ENCODE results near the gene CCDC110. TPM values are rescaled to one million over a fixed set of nuclear protein-coding genes. Genes with fewer than 3 reads are reported as not detected.

Gene CCDC110
- total RNA-seq, 1 experiment from 2014 or later, result 2.1 TPM

DNA sequence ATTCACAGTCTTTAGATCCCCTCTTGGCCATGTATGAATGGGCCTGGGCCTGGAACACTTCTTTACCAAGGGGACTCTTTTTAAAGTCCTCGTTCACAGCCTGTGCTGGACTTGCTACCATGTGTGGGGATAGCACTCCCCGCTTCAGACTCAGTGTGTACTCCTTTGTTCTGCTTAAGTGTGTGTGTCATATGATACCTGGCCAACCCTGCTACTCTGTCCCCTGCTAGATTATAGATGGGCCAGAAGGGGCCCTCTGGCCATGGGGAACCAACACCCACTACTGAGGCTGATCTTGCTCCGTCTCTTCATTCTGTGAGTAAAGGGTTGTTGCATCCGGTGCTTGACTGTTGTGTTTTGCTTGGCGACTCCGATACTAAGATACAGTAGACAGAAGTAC lies 8.0 kb downstream of the CCDC110 start (continued):
- TF ChIP-seq, protein P1, sequence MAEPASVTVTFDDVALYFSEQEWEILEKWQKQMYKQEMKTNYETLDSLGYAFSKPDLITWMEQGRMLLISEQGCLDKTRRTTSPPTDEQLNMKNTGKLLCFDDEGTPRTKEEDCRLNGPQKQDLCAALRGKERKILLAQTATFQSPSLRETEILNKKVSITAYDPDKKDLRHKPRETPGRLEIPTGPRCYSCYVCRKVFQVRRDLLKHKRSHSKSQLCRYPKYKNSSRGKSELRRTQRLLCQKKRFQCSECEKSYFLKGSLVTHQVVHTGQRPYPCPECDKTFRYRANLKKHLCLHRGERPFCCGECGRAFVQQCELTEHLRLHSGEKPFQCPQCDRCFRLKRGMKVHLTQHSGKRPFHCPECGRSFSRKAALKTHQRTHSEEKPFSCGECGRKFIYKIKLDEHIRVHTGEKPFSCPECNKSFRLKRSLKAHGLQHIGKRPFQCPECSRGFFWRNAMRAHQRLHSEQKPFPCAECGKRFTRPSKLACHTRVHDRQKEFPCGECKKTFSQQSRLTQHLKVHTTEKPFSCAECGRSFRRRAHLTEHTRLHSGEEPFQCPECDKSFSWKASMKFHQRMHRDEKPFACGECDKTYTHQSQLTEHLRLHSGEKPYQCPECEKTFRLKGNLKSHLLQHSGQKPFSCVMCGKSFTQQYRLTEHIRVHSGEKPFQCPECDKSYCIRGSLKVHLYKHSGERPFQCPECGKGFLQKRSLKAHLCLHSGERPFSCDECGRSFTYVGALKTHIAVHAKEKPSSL (CRISPR knock-in tag; conservative IDR thresholded peaks at IDR 0.05), result no peak
- TF ChIP-seq RORB (CRISPR knock-in tag; IDR thresholded peaks at IDR 0.05), result no peak

DNA sequence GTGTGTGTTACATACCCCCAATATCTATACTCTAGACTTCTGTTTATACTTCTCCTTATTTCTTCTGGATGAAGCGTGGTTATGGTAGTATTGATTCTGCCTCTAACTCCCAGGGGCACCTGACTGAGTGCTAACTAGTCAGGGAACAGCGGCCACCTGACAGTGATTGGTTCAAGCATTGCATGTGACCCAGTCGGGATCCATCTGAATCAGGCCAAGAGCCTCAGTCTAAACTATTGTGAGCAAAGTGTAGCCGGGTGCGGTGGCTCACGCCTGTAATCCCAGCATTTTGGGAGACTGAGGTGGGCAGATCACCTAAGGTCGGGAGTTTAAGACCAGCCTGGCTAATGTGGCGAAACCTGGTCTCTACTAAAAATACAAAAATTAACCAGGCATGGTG lies 10.0 kb downstream of the CCDC110 start:
- CTCF ChIA-PET, result no interaction called here
- no peaks in the 10 kb centered on the region for H3K9me3 Mint-ChIP-seq
- ATAC-seq (peak; percentile 38), DNase-seq (ENCODE audit: low spot score) (no peak)
- peaks cover 5% of the 10 kb centered on the region; the same call in 1 of the 2 replicates for H3K27me3 Mint-ChIP-seq (ENCODE audit: low read depth)
- TF ChIP-seq OVOL2 (CRISPR knock-in tag; IDR thresholded peaks at IDR 0.05; ENCODE audit: borderline replicate concordance) (no peak), NFYB (CRISPR knock-in tag; conservative IDR thresholded peaks at IDR 0.05; ENCODE audit: low read depth) (peak; percentile 67)
- TF ChIP-seq, protein P2, sequence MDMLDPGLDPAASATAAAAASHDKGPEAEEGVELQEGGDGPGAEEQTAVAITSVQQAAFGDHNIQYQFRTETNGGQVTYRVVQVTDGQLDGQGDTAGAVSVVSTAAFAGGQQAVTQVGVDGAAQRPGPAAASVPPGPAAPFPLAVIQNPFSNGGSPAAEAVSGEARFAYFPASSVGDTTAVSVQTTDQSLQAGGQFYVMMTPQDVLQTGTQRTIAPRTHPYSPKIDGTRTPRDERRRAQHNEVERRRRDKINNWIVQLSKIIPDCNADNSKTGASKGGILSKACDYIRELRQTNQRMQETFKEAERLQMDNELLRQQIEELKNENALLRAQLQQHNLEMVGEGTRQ (CRISPR knock-in tag; IDR thresholded peaks at IDR 0.05), result peak; percentile 51; the same call in 1 of the 2 replicates
- peaks cover 30% of the 10 kb centered on the region for H3K4me1 Mint-ChIP-seq
- H3K36me3 Mint-ChIP-seq, result no peaks in the 10 kb centered on the region
- POLR2A ChIA-PET, result no interaction called here
- no peak overlapping the region for H3K4me3 Mint-ChIP-seq
- H3K27ac Mint-ChIP-seq, result no peak overlapping the region

DNA sequence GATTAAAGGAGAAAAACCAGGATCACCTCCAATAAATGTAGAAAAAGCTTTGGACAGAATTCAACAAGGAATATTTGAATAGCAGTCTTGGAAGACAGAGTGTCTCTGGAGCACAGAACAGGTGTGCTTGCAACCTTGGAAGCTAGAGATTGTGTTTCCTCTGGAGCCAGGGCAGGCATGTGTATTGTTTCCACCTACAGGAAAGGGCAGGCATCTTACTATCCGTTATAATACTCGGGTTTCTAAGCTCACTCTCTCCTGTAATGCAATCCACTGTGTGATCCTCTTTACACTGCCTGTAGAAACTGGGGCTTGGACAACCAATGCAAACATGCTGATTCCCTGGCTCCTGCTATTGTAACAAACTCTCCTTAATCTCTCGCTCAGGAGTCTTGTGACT lies 14.4 kb downstream of the CCDC110 start:
- ChIA-PET POLR2A (no interaction called here), CTCF (interaction anchor here (0.6 to 1.3 kb wide), 9 partner anchors 13 to 581 kb away, joined by 3 to 5 read pairs (median 3); no protein-coding TSS in a partner anchor)
- no peaks in the 10 kb centered on the region for H3K9me3 Mint-ChIP-seq
- no peak overlapping the region for H3K4me3 Mint-ChIP-seq
- H3K27me3 Mint-ChIP-seq (ENCODE audit: low read depth), result no peaks in the 10 kb centered on the region
- ATAC-seq (peak; percentile 96), DNase-seq (ENCODE audit: low spot score) (no peak)
- peaks cover 8% of the 10 kb centered on the region for H3K4me1 Mint-ChIP-seq
- TF ChIP-seq CDX4 (CRISPR knock-in tag; IDR thresholded peaks at IDR 0.05; ENCODE audit: borderline replicate concordance) (no peak), SP1 (CRISPR knock-in tag; conservative IDR thresholded peaks at IDR 0.05) (no peak), NR1H2 (CRISPR knock-in tag; IDR thresholded peaks at IDR 0.05) (no peak), SMAD4 (CRISPR knock-in tag; IDR thresholded peaks at IDR 0.05) (no peak), ATF2 (CRISPR knock-in tag; IDR thresholded peaks at IDR 0.05; ENCODE audit: borderline replicate concordance, low read depth) (no peak), ZNF671 (CRISPR knock-in tag; IDR thresholded peaks at IDR 0.05) (no peak), FOXJ3 (CRISPR knock-in tag; IDR thresholded peaks at IDR 0.05; ENCODE audit: borderline replicate concordance) (no peak), ZNF121 (CRISPR knock-in tag; IDR thresholded peaks at IDR 0.05) (no peak)
- no peak overlapping the region for H3K27ac Mint-ChIP-seq
- no peaks in the 10 kb centered on the region for H3K36me3 Mint-ChIP-seq

DNA sequence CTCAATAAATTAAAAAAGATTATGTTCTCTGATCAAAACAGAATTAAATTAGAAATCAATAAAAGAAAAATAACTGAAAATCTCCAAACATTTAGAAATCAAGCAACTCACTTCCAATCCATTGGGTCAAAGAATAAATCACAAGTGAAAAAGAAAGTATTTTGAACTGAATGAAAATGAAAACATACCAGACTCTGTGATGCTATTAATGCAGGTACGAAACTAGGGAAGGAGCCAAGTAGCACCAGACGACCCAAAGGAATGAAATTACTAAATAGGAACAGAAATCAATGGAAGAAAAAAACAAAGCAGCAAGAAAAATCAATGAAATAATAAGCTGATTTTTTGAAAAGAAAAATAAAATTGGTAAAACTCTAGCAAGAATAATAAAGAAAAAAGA lies 15.4 kb downstream of the CCDC110 start:
- Mint-ChIP-seq H3K9me3 (no peaks in the 10 kb centered on the region), H3K27ac (no peak overlapping the region), H3K27me3 (ENCODE audit: low read depth) (no peaks in the 10 kb centered on the region), H3K36me3 (no peaks in the 10 kb centered on the region), H3K4me1 (peaks cover 8% of the 10 kb centered on the region), H3K4me3 (no peak overlapping the region)
- DNase-seq (ENCODE audit: low spot score), result no peak
- CTCF ChIA-PET, result interaction anchor here (1.0 kb wide), 1 partner anchor 16 kb away, joined by 3 read pairs; no protein-coding TSS in a partner anchor
- POLR2A ChIA-PET, result no interaction called here
- ATAC-seq, result no peak
- no peak for TF ChIP-seq ZNF423 (CRISPR knock-in tag; IDR thresholded peaks at IDR 0.05)
- no peak for TF ChIP-seq JAZF1 (CRISPR knock-in tag; IDR thresholded peaks at IDR 0.05)
- TF ChIP-seq TCF7 (CRISPR knock-in tag; IDR thresholded peaks at IDR 0.05; ENCODE audit: low read depth), result no peak
- TF ChIP-seq PRDM15 (CRISPR knock-in tag; IDR thresholded peaks at IDR 0.05), result no peak
- TF ChIP-seq SOX15 (CRISPR knock-in tag; IDR thresholded peaks at IDR 0.05), result no peak
- TF ChIP-seq ZNF232 (CRISPR knock-in tag; IDR thresholded peaks at IDR 0.05), result no peak
- TF ChIP-seq, protein P3, sequence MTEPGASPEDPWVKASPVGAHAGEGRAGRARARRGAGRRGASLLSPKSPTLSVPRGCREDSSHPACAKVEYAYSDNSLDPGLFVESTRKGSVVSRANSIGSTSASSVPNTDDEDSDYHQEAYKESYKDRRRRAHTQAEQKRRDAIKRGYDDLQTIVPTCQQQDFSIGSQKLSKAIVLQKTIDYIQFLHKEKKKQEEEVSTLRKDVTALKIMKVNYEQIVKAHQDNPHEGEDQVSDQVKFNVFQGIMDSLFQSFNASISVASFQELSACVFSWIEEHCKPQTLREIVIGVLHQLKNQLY (CRISPR knock-in tag; IDR thresholded peaks at IDR 0.05), result no peak
- TF ChIP-seq, protein P4, sequence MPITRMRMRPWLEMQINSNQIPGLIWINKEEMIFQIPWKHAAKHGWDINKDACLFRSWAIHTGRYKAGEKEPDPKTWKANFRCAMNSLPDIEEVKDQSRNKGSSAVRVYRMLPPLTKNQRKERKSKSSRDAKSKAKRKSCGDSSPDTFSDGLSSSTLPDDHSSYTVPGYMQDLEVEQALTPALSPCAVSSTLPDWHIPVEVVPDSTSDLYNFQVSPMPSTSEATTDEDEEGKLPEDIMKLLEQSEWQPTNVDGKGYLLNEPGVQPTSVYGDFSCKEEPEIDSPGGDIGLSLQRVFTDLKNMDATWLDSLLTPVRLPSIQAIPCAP (CRISPR knock-in tag; IDR thresholded peaks at IDR 0.05), result no peak
- TF ChIP-seq ZNF219 (CRISPR knock-in tag; IDR thresholded peaks at IDR 0.05; ENCODE audit: borderline replicate concordance), result no peak
- no peak for TF ChIP-seq RORB (CRISPR knock-in tag; IDR thresholded peaks at IDR 0.05)
